ENCODE measurements around the gene SRGAP3.
A peak's percentile ranks its signal among the peaks of the same experiment; 100 is the strongest.

Gene SRGAP3

GRCh38 chr3:9225268-9225667 is 24.2 kb downstream of the SRGAP3 start:
- no peak for DNase-seq (ENCODE audit: low spot score)

- DNase-seq (ENCODE audit: low spot score): no peak
These were observed 25.0 kb downstream of the SRGAP3 start for GRCh38 chr3:9224490-9224889.

DNA sequence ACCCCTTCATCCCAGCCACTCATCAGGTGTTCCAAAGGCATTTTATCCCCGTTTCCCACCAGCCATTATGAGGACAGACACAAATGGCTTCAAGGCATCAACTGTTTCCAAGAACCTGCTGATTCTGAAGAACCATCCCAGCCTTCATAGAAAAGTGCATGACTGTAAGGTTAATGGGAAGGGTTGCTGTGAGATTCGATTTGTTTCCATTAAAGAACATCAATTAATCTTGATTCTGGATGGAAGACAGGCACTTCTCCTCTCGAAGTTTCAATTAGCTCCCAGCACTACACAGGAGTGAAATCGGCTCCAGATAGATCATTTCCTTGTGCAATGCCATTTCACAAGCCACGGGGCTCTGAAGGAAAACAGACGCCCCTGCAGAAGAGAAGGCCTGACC is 25.8 kb downstream of the SRGAP3 start:
- DNase-seq (ENCODE audit: low spot score): no peak

DNA sequence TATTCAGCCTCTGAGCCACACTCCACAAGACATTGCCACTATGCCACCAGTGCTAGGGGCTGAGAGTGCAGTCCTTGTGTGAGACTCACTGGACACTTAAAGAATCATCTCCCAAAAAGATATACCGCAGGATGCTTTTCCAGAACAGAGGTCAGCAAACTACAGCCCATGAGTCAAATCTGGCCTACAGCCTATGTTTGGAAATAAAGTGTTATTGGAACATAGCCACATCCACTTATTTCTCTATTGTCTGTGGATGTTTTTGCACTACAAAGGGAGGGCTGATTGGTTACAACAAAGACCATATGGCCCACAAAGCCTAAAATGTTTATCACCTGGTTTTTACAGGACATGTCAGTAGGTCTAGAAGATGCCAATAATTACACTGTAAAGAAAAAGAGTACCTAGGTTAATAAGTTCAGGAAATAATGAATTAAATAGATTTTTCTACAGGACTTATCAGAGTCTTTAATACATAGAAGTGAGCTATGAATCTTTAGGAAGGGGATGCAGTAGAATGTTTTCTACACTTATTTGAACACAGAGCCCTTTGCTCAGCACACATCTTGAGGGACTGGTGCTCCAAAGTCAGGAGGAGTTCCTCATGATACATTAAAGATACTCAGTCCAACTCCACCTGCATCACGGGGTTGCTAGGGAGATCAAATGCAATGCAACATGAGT is 26.3 kb downstream of the SRGAP3 start:
- DNase-seq (ENCODE audit: low spot score): no peak

DNA sequence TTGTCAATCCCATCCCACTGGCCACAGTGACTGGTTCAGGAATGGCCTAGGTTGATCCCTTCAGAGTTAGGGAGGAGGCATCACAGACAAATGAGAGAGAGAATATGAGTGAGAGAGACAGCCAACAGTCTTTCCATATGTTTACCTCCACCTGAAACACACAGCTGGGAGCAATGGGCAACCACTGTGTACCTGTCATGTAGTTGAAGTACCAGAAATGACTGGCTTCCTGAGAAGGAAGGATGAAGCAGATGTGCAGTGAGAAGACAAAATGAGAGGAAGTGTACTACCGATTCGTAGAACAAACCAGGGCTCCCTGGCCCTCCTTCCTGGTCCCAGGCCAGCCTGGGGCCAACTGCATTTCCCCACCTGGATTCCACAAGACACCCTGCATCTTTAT is 27.4 kb downstream of the SRGAP3 start:
- no peak for DNase-seq (ENCODE audit: low spot score)

GRCh38 chr3:9218514-9218846 is 31.0 kb downstream of the SRGAP3 start:
- DNase-seq (ENCODE audit: low spot score): no peak

- DNase-seq (ENCODE audit: low spot score): peak; percentile 75
These were observed 31.5 kb downstream of the SRGAP3 start for GRCh38 chr3:9217784-9218513.

DNA sequence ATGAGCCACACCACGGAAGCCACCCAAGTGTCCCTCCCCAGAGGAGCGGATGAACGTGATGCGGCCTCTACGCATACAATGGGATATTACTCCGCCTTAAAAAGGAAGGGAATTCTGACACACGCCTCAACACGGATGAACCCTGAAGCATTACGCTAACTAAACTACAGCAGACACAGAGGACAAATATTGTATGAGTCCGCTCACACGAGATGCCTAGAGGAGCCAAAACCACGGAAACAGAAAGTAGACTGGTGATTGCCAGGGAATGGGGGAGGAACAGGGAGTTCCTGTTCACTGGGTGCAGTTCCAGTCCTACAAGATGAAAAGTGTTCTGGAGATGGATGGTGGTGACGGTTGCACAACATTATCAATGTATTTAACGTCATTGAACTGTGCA is 32.7 kb downstream of the SRGAP3 start:
- no peak for DNase-seq (ENCODE audit: low spot score)

DNA sequence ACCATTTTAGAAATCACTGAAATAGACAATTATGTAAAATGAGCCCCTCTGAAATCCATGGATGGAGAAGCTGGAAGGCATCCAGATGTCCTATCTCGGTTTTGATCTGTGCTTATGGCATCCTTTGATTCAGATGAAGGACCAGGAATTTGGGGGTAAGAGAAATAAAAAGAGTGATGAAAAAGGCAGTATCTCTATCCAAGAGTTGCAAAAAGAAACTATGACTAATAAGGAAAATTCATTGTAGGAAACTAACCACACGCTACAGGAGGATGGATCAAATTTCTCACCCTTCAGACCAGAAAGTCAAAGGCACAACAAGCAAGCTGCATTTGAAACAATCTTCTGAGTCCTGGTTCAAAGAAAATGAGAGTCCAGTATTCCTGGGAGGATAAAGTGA is 34.8 kb downstream of the SRGAP3 start:
- no peak for DNase-seq (ENCODE audit: low spot score)

DNA sequence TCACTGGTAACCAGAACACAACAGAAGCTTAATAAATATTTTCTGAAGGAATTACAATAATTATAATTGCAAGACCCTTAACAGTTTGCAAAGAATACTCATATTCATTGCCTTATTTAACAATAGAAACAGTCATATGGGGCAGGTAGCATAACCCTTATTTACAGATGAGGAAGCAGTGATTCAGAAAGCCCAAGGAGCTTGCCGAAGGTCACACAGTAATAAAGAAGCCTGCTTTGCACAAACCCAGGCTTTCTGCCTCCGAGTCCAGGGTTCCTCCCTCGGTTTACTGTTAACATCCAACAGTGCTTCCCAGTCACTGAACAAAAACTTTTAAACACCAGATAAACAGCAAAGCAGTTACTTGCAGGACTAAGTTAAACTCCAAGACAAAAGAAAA is 35.3 kb downstream of the SRGAP3 start:
- DNase-seq (ENCODE audit: low spot score): no peak

DNA sequence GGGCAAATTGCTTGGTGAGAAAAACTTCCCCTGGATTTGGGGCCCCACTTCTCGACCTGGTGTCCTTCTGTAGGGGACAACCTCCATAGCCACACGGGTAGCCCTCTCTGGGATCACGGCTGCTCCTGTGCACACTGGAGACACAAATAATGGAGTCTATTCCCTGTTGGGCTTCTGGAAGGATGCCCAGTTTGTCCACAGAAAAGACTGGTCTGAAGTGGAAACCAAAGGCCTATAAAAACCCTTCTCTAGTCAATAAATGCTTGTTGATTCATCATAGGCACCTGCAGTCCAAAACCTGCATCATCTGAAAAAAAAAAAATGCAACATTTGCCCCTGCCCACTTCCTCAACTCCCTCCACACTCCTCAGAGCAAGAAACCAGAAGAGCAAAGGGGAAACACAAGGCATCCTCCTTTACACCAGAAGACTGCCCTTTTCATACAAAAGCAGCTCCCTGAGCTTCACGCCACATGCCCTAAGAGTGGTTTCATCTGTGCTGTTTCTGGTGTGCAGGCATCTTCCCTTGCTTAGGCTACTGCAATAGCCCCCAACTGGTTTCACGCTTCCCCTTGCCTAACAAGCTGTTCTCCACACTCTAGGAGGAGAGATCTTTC is 36.3 kb downstream of the SRGAP3 start:
- no peak for DNase-seq (ENCODE audit: low spot score)

- DNase-seq (ENCODE audit: low spot score): no peak
These were observed 38.1 kb downstream of the SRGAP3 start for GRCh38 chr3:9211155-9211950.

GRCh38 chr3:9209777-9210176 is 39.7 kb downstream of the SRGAP3 start:
- DNase-seq (ENCODE audit: low spot score): no peak

- no peak for DNase-seq (ENCODE audit: low spot score)
These were observed 40.8 kb downstream of the SRGAP3 start for GRCh38 chr3:9208605-9209152.

DNA sequence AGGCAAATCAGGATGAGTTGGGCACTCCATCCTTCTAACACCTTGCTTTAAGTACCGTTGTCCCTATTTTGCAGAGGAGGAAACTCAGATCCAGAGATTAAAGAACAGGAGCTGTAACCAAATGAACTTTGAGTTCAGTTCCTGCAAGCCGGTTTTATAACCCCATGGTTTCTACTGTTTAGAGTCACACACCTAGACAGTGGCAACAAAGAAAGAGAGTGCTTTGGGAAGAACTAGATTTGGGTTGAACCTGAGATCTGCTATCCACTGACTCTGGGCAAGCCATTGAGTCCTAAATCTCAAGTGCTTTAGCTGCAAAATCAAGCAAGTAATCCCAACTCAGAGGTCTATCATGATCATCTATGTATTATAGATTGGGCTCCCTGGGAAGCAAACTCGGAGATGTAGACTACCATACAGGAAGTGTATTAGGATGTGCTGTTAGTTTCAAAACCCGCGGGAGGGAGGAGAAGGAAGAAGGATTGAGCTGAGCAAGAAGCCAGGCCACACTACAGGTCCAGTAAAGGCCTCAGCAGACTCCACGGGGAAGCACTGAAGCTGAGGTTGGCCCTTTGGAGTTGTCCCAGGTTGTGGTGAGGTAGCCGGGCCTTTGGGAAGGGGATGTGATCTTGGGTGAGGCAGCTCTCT is 42.2 kb downstream of the SRGAP3 start:
- no peak for DNase-seq (ENCODE audit: low spot score)

DNA sequence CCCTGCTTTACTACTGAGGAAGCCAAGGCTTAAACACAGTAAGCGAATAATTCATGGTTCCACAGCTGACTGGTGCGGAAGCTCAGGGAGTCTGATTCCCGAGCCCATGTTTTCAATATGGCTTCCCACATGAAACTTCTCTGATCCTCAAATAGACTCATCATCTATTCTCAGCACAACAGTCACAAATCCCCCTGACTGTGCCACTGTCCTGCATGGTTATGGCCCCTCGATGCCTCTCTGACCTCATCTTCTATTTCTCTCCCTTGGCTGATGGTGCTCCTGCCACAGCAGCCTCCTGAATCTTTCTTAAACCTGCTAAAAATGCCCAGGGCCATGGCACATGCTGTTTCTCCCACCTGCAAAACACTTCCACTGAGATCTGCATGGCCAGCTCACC is 43.2 kb downstream of the SRGAP3 start:
- DNase-seq (ENCODE audit: low spot score): no peak

GRCh38 chr3:9205345-9206143 is 43.9 kb downstream of the SRGAP3 start:
- no peak for DNase-seq (ENCODE audit: low spot score)

DNA sequence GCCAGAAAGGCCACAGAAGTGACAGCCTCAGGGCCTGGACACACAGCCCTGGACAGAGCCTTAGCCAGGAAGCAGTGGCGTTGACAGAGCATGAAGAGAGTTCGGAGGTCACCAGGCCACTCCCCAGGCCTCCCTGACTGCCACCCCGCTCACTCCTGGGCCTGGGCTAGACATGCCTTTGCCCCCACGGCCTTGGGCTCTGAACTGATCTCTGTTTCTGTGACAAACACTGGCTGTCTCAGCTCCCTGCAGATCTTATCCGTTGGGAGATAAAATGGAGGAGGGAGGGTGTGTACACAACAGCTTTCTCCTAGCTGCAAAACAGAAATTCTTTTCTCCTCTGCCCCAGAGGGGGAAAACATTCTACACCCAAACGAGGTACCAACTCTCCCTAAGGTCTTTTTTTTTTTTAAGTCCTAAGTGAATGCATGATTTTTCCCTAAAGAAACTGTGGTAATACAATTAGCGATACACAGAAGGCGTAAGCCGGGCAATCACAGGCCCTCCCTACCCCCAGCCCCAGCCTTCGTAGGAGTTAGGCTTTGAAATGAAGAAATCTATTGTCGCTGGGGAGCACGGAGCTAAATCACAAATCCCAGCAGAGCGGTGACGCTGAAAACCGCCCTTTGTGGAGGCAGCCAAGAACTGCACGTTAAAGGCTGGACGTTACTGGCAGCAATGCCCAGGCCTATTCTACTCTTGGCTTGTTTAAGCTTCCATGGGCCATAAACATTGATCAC is 45.0 kb downstream of the SRGAP3 start:
- no peak for DNase-seq (ENCODE audit: low spot score)

- DNase-seq (ENCODE audit: low spot score): no peak
These were observed 46.1 kb downstream of the SRGAP3 start for GRCh38 chr3:9203317-9203716.

GRCh38 chr3:9202546-9202945 is 46.9 kb downstream of the SRGAP3 start:
- no peak for DNase-seq (ENCODE audit: low spot score)

All from D341Med (cell line).